Gastroesophageal sphincter (tissue), 4 donors: Measurements from ENCODE around the gene GPHN. TPM values are rescaled to one million over a fixed set of nuclear protein-coding genes. Genes with fewer than 3 reads are reported as not detected.

Experiments used
- ATAC-seq: fragments of 150-250 bp; one replicate; pipeline ENCODE4 v1.9.1; 2016; ENCODE audit warnings: mild to moderate bottlenecking, moderate library complexity
- H3K27ac ChIP-seq, 4 donors: fragments of 200-600 bp; sonication (generic) in 3 of 4; 1 replicate in 3 of 4; 2 replicates in 1 of 4; pipeline ENCODE4 v1.5.1; 2016 to 2019
- H3K27me3 ChIP-seq: fragments of 200-600 bp; sonication (generic); one replicate; pipeline ENCODE4 v1.5.1; 2019
- H3K36me3 ChIP-seq, 2 donors: fragments of 200-600 bp; sonication (generic); one replicate each; pipeline ENCODE4 v1.5.1; 2019; ENCODE audit warnings: control low read depth in 1 of 2
- H3K4me1 ChIP-seq, 3 donors: fragments of 200-600 bp; sonication (generic); 1 replicate in 2 of 3; 2 replicates in 1 of 3; pipeline ENCODE4 v1.5.1; 2016 to 2019; ENCODE audit warnings: control low read depth in 2 of 3
- H3K4me3 ChIP-seq, 2 donors: fragments of 200-600 bp; sonication (generic); one replicate each; pipeline ENCODE4 v1.5.1; 2019; ENCODE audit warnings: mild to moderate bottlenecking in 1 of 2, moderate library complexity in 1 of 2
- H3K9me3 ChIP-seq, 3 donors: fragments of 200-600 bp; sonication (generic); one replicate each; pipeline ENCODE4 v1.5.1; 2017 to 2019; ENCODE audit warnings: control low read depth in 2 of 3
- EP300 ChIP-seq: sonication (generic); formaldehyde crosslinking; IDR thresholded peaks from one replicate; pipeline ENCODE4 v1.6.1; 2017; ENCODE audit warnings: antibody characterized with exemption, mild to moderate bottlenecking
- POLR2A ChIP-seq, 2 donors: fragments of 450-650 bp; IDR thresholded peaks; one replicate each; pipeline ENCODE4 v1.6.1; 2017; ENCODE audit warnings: antibody characterized with exemption in 2 of 2, mild to moderate bottlenecking in 2 of 2, moderate library complexity in 1 of 2
- POLR2AphosphoS5 ChIP-seq: sonication (generic); formaldehyde crosslinking; IDR thresholded peaks from one replicate; pipeline ENCODE4 v1.6.1; 2017; ENCODE audit warnings: antibody characterized with exemption
- WGBS, 2 donors: methylation state at CpG; one replicate each; pipeline ENCODE4 v1.1.5; 2018; ENCODE audit warnings: low coverage in 1 of 2; 5-methylcytosine and 5-hydroxymethylcytosine counted together
- total RNA-seq, 4 donors: library from RNA; depleted of rRNA; stranded (reverse); fragments of >200 nt; gene quantifications; one replicate each; pipeline ENCODE4 v1.1.0, GENCODE V29; 2016
- TF ChIP-seq, protein P1 (sequence below), 4 experiments: fragments of 200-600 bp in 2 of 4; fragments of 450-650 bp in 2 of 4; sonication (generic) in 1 of 4; IDR thresholded peaks; one replicate each; pipeline ENCODE4 v1.5.1; 2017 to 2019; ENCODE audit warnings: antibody characterized with exemption in 4 of 4, mild to moderate bottlenecking in 2 of 4, moderate library complexity in 2 of 4

GPHN gene
- total RNA-seq, 4 donors from 2014 or later: 13.1 to 16.5 (median 14.7) TPM

DNA sequence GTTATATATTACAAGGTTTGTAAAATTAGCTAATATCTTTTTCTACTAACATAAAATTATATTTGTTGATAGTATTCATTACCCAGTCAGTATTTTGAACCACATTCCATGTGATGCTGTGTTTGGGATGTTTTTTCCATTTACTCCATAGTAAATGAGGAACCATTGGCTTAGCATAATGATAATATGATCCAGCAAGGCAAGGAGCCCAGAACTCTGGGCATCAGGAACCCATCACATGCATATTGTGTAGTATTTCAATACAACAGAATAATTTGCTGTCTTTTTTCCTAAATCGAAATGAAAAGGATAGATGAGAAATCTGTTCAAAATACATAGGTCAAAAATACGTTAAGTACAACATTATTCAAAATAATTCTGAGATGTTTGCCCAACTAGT, 632.6 kb downstream of the GPHN start:
- Histone ChIP-seq H3K4me1 (no peaks in the 10 kb centered on the region), H3K27me3 (no peaks in the 10 kb centered on the region), H3K27ac (no peak overlapping the region), H3K36me3 (peaks cover 0 to 25% of the 10 kb centered on the region in 2 donors), H3K4me3 (no peak overlapping the region), H3K9me3 (no peaks in the 10 kb centered on the region)
- ATAC-seq: no peak
- WGBS, 2 donors: 91% methylated on average over 2 of the region's 2 CpGs
- TF ChIP-seq, protein P1, sequence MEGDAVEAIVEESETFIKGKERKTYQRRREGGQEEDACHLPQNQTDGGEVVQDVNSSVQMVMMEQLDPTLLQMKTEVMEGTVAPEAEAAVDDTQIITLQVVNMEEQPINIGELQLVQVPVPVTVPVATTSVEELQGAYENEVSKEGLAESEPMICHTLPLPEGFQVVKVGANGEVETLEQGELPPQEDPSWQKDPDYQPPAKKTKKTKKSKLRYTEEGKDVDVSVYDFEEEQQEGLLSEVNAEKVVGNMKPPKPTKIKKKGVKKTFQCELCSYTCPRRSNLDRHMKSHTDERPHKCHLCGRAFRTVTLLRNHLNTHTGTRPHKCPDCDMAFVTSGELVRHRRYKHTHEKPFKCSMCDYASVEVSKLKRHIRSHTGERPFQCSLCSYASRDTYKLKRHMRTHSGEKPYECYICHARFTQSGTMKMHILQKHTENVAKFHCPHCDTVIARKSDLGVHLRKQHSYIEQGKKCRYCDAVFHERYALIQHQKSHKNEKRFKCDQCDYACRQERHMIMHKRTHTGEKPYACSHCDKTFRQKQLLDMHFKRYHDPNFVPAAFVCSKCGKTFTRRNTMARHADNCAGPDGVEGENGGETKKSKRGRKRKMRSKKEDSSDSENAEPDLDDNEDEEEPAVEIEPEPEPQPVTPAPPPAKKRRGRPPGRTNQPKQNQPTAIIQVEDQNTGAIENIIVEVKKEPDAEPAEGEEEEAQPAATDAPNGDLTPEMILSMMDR (IDR thresholded peaks at IDR 0.05): no peak
- TF ChIP-seq POLR2A (IDR thresholded peaks at IDR 0.05) (no peak), POLR2AphosphoS5 (no peak), EP300 (no peak)

GRCh38 chr14:67141146-67141900, 633.4 kb downstream of the GPHN start:
- no peaks in the 10 kb centered on the region for H3K27me3 ChIP-seq
- no peak for ATAC-seq
- H3K9me3 ChIP-seq: no peaks in the 10 kb centered on the region
- no peak overlapping the region for H3K27ac ChIP-seq
- H3K36me3 ChIP-seq: peaks cover 0 to 31% of the 10 kb centered on the region in 2 donors
- no peak for TF ChIP-seq POLR2A (IDR thresholded peaks at IDR 0.05)
- TF ChIP-seq, protein P1 (IDR thresholded peaks at IDR 0.05): no peak
- TF ChIP-seq EP300: no peak
- TF ChIP-seq POLR2AphosphoS5: no peak
- WGBS, 2 donors: 95% methylated on average over 1 of the region's 1 CpG; no CpG with 5 or more reads in 1 of the 2 donors
- no peaks in the 10 kb centered on the region for H3K4me1 ChIP-seq
- no peak overlapping the region for H3K4me3 ChIP-seq

DNA sequence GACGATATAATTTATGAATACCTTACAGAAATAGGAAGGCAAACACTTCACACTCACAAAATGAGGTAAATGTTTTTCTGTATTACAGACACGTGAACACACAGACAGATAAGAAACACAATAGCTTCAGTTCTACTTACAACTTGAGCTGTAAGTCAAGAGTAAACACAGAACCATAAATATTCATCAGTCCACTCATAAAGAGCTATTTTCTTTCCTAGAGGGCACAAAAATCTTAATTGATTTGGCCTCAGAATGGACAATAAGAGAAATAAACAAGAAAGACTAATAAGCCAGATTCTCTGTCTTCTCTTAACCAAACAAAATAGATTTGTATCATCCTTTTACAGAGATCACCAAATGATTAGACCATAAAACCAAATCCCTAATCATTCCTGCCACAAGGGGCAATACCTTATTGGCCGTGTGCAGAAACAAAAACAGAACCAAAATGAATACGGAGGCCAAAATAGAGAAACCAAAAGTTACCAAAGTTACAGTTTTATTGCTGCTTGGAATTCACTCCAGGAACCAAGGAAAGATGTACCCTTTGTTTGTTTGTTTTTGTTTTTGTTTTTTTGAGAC, 643.2 kb downstream of the GPHN start:
- no peak for ATAC-seq
- TF ChIP-seq, protein P1 (IDR thresholded peaks at IDR 0.05): no peak
- TF ChIP-seq EP300: no peak
- TF ChIP-seq POLR2AphosphoS5: no peak
- no peak for TF ChIP-seq POLR2A (IDR thresholded peaks at IDR 0.05)
- Histone ChIP-seq H3K27me3 (no peaks in the 10 kb centered on the region), H3K4me3 (no peak overlapping the region), H3K36me3 (no peaks in the 10 kb centered on the region), H3K27ac (no peak overlapping the region), H3K9me3 (no peaks in the 10 kb centered on the region), H3K4me1 (no peaks in the 10 kb centered on the region)
- WGBS, 2 donors: 67 to 85% methylated on average over 4 of the region's 4 CpGs

GRCh38 chr14:67158566-67158965, 650.6 kb downstream of the GPHN start:
- Histone ChIP-seq H3K9me3 (no peaks in the 10 kb centered on the region), H3K36me3 (no peaks in the 10 kb centered on the region), H3K4me3 (no peak overlapping the region), H3K27ac (no peak overlapping the region), H3K4me1 (no peaks in the 10 kb centered on the region), H3K27me3 (no peaks in the 10 kb centered on the region)
- no peak for ATAC-seq
- no peak for TF ChIP-seq EP300
- no peak for TF ChIP-seq POLR2AphosphoS5
- TF ChIP-seq POLR2A (IDR thresholded peaks at IDR 0.05): no peak
- TF ChIP-seq, protein P1 (IDR thresholded peaks at IDR 0.05): no peak

- Histone ChIP-seq H3K4me1 (no peaks in the 10 kb centered on the region), H3K4me3 (no peak overlapping the region), H3K27me3 (no peaks in the 10 kb centered on the region), H3K27ac (no peak overlapping the region), H3K9me3 (no peaks in the 10 kb centered on the region), H3K36me3 (no peaks in the 10 kb centered on the region)
- WGBS, 2 donors: 90 to 93% methylated on average over 3 to 4 of the region's 4 CpGs
- no peak for ATAC-seq
- no peak for TF ChIP-seq POLR2A (IDR thresholded peaks at IDR 0.05)
- TF ChIP-seq, protein P1 (IDR thresholded peaks at IDR 0.05): no peak
- no peak for TF ChIP-seq POLR2AphosphoS5
- no peak for TF ChIP-seq EP300
Measured at GRCh38 chr14:67162385-67162784, 654.4 kb downstream of the GPHN start.
